ENCODE measurements around the gene DISC1.
A peak's percentile ranks its signal among the peaks of the same experiment; 100 is the strongest.

Gene DISC1

GRCh38 chr1:231631717-231632116 is 5.1 kb downstream of the DISC1 start:
- TF ChIP-seq TEAD4 (IDR thresholded peaks at IDR 0.05) (no peak), MAX (IDR thresholded peaks at IDR 0.05) (no peak), RAD21 (IDR thresholded peaks at IDR 0.05; ENCODE audit: low read depth) (no peak), EP300 (IDR thresholded peaks at IDR 0.05; ENCODE audit: borderline replicate concordance) (no peak), EGR1 (IDR thresholded peaks at IDR 0.05) (no peak), CREB1 (IDR thresholded peaks at IDR 0.05; ENCODE audit: low read depth) (no peak), NFIC (IDR thresholded peaks at IDR 0.05) (no peak), CEBPB (IDR thresholded peaks at IDR 0.05) (no peak), TAF1 (IDR thresholded peaks at IDR 0.05; ENCODE audit: low read depth) (no peak), REST (IDR thresholded peaks at IDR 0.05; ENCODE audit: low read depth) (no peak), ZBTB7A (IDR thresholded peaks at IDR 0.05; ENCODE audit: low read depth) (no peak), USF1 (IDR thresholded peaks at IDR 0.05) (no peak), YY1 (IDR thresholded peaks at IDR 0.05; ENCODE audit: low read depth) (no peak), FOXM1 (IDR thresholded peaks at IDR 0.05; ENCODE audit: borderline replicate concordance, low read depth) (no peak), TCF12 (IDR thresholded peaks at IDR 0.05; ENCODE audit: low read depth) (no peak)

GRCh38 chr1:231632119-231632518 is 5.5 kb downstream of the DISC1 start:
- no peak for TF ChIP-seq CREB1 (IDR thresholded peaks at IDR 0.05; ENCODE audit: low read depth)
- peak; percentile 43; the same call in 1 of the 2 replicates for TF ChIP-seq USF1 (IDR thresholded peaks at IDR 0.05)

- TF ChIP-seq TEAD4 (IDR thresholded peaks at IDR 0.05) (no peak), USF1 (IDR thresholded peaks at IDR 0.05) (no peak), CEBPB (IDR thresholded peaks at IDR 0.05) (no peak), REST (IDR thresholded peaks at IDR 0.05; ENCODE audit: low read depth) (no peak), ZBTB7A (IDR thresholded peaks at IDR 0.05; ENCODE audit: low read depth) (no peak), CREB1 (IDR thresholded peaks at IDR 0.05; ENCODE audit: low read depth) (no peak), FOXM1 (IDR thresholded peaks at IDR 0.05; ENCODE audit: borderline replicate concordance, low read depth) (no peak), YY1 (IDR thresholded peaks at IDR 0.05; ENCODE audit: low read depth) (no peak), EP300 (IDR thresholded peaks at IDR 0.05; ENCODE audit: borderline replicate concordance) (no peak), TAF1 (IDR thresholded peaks at IDR 0.05; ENCODE audit: low read depth) (no peak), MAX (IDR thresholded peaks at IDR 0.05) (no peak), NFIC (IDR thresholded peaks at IDR 0.05) (no peak)
These were observed 7.9 kb downstream of the DISC1 start for GRCh38 chr1:231634323-231635013.

- TF ChIP-seq YY1 (IDR thresholded peaks at IDR 0.05; ENCODE audit: low read depth) (no peak), FOXM1 (IDR thresholded peaks at IDR 0.05; ENCODE audit: borderline replicate concordance, low read depth) (no peak), CEBPB (IDR thresholded peaks at IDR 0.05) (no peak), NFIC (IDR thresholded peaks at IDR 0.05) (no peak), TAF1 (IDR thresholded peaks at IDR 0.05; ENCODE audit: low read depth) (no peak), RAD21 (IDR thresholded peaks at IDR 0.05; ENCODE audit: low read depth) (no peak), USF1 (IDR thresholded peaks at IDR 0.05) (no peak)
These were observed 9.6 kb downstream of the DISC1 start for GRCh38 chr1:231636157-231636556.

GRCh38 chr1:231638647-231639046 is 12.1 kb downstream of the DISC1 start:
- no peak for TF ChIP-seq NFIC (IDR thresholded peaks at IDR 0.05)
- no peak for TF ChIP-seq ZBTB7A (IDR thresholded peaks at IDR 0.05; ENCODE audit: low read depth)
- TF ChIP-seq EP300 (IDR thresholded peaks at IDR 0.05; ENCODE audit: borderline replicate concordance) = no peak
- TF ChIP-seq CREB1 (IDR thresholded peaks at IDR 0.05; ENCODE audit: low read depth) = no peak
- no peak for TF ChIP-seq CEBPB (IDR thresholded peaks at IDR 0.05)
- TF ChIP-seq FOXM1 (IDR thresholded peaks at IDR 0.05; ENCODE audit: borderline replicate concordance, low read depth) = no peak
- TF ChIP-seq TCF12 (IDR thresholded peaks at IDR 0.05; ENCODE audit: low read depth) = no peak
- TF ChIP-seq USF1 (IDR thresholded peaks at IDR 0.05) = no peak
- no peak for TF ChIP-seq EGR1 (IDR thresholded peaks at IDR 0.05)
- no peak for TF ChIP-seq RAD21 (IDR thresholded peaks at IDR 0.05; ENCODE audit: low read depth)
- no peak for TF ChIP-seq MAX (IDR thresholded peaks at IDR 0.05)
- no peak for TF ChIP-seq TEAD4 (IDR thresholded peaks at IDR 0.05)
- TF ChIP-seq TAF1 (IDR thresholded peaks at IDR 0.05; ENCODE audit: low read depth) = no peak
- TF ChIP-seq REST (IDR thresholded peaks at IDR 0.05; ENCODE audit: low read depth) = no peak
- no peak for TF ChIP-seq YY1 (IDR thresholded peaks at IDR 0.05; ENCODE audit: low read depth)

All from Ishikawa (cell line).